Ovary (tissue), 3 donors: ENCODE measurements around the gene PLA2G2D.

Experiments
- CTCF ChIP-seq, 3 donors: fragments of 450-650 bp in 2 of 3; fragments of 200-600 bp in 1 of 3; IDR thresholded peaks; one replicate each; pipeline versions ENCODE4 v1.5.1 to v1.8.0; 2016 to 2022; ENCODE audit warnings: antibody characterized with exemption in 3 of 3, mild to moderate bottlenecking in 1 of 3
- EP300 ChIP-seq: sonication (generic); formaldehyde crosslinking; IDR thresholded peaks from one replicate; pipeline ENCODE4 v1.6.1; 2017; ENCODE audit warnings: antibody characterized with exemption
- donor health status: DM: no; HTN: no; CAD: no.

DNA sequence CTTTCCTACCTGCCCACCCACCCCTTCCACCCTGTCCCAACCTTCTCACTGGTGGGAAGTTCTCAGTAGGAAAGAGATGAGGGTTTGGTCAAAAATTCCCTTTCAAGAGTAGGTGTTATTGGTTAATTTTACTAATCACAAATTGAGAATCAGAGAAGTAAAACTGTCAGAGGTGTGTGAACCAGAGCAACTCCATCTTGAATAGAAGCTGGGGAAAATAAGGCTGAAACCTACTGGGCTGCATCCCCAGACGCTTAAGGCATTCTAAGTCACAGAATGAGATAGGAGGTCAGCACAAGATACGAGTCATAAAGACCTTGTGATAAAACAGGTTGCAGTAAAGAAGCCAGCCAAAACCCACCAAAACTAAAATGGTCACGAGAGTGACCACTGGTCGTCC, 11.5 kb downstream of the PLA2G2D start:
- TF ChIP-seq EP300 (no peak), CTCF (IDR thresholded peaks at IDR 0.05) (no peak)
